ENCODE results near the gene KRT7. TPM values are rescaled to one million over a fixed set of nuclear protein-coding genes. Genes with fewer than 3 reads are reported as not detected.

KRT7 gene
- total RNA-seq, 4 donors from 2014 or later: 0.47 to 78.7 (median 4.3) TPM

DNA sequence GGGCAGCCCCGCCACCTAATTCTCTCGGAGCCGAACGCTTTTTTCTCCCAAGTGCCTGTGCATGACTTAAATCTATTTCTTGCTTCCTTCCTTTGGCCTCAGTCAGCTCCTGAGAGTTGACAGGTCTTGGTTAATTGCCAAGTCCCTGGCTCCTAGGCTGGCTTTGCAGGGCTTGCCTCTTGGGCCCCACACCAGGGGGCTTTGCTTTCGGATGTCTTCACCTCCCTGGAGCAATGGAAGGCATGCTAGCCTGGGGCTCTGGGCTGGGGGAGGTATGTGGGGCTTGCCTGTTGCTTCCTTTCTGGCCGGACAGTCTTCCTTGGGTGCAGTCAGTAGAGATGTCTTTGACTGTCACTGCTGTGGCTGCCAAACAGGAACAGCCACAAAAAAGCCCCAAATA, 39.1 kb upstream of the KRT7 start:
- H3K27ac ChIP-seq: peak overlapping the region in 2 of 4 donors; percentile 6 to 78
- H3K4me3 ChIP-seq: no peak overlapping the region
- 17 to 21% methylated on average over 3 to 5 of the region's 6 CpGs for WGBS, 2 donors (ENCODE audit: low coverage in 1 of 2)
- no peaks in the 10 kb centered on the region for H3K9me3 ChIP-seq
- no peaks in the 10 kb centered on the region for H3K27me3 ChIP-seq
- peaks cover 6 to 61% (median 39%) of the 10 kb centered on the region in 3 donors for H3K4me1 ChIP-seq
- H3K36me3 ChIP-seq: no peaks in the 10 kb centered on the region
- TF ChIP-seq POLR2AphosphoS5 (IDR thresholded peaks at IDR 0.05): no peak
- TF ChIP-seq, protein P1, sequence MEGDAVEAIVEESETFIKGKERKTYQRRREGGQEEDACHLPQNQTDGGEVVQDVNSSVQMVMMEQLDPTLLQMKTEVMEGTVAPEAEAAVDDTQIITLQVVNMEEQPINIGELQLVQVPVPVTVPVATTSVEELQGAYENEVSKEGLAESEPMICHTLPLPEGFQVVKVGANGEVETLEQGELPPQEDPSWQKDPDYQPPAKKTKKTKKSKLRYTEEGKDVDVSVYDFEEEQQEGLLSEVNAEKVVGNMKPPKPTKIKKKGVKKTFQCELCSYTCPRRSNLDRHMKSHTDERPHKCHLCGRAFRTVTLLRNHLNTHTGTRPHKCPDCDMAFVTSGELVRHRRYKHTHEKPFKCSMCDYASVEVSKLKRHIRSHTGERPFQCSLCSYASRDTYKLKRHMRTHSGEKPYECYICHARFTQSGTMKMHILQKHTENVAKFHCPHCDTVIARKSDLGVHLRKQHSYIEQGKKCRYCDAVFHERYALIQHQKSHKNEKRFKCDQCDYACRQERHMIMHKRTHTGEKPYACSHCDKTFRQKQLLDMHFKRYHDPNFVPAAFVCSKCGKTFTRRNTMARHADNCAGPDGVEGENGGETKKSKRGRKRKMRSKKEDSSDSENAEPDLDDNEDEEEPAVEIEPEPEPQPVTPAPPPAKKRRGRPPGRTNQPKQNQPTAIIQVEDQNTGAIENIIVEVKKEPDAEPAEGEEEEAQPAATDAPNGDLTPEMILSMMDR (IDR thresholded peaks at IDR 0.05): no peak
- no peak for TF ChIP-seq POLR2A (IDR thresholded peaks at IDR 0.05)
- no peak for ATAC-seq

DNA sequence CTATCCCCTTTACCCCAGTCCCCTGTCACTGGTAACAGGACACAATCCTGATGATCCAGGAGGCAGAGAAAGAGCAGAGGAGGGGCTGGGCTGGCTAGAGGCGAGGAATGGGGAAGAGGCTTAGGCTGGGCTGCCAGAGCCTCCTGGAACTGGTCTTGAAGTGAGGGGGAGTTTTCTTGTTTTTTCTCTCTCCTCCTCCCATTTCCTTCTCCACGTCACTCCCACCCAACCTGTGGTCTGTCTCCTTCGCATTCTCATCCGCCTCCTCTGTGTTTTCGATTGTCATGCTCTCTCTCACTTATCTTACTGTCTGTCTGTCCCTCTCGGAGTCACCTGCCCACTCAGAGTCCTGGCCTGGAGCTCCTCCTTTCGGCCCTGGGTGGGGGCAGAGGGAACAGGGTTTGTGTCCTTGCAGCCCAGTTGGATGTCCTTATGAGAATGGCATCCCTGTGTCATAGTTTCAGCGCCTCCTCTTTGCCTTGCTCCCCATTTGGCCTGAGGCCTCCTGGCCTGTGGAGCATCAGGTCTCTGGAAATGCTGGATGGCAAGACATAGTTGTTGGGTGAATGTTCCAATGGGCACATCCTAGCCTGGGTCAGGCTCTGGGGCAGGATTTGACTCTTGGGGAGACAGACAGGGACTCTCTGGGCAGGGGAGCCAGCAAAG, 37.8 kb upstream of the KRT7 start:
- Histone ChIP-seq H3K27ac (no peak overlapping the region), H3K4me1 (peaks cover 6 to 53% (median 32%) of the 10 kb centered on the region in 3 donors), H3K4me3 (no peak overlapping the region), H3K9me3 (no peaks in the 10 kb centered on the region), H3K36me3 (no peaks in the 10 kb centered on the region), H3K27me3 (no peaks in the 10 kb centered on the region)
- TF ChIP-seq POLR2A (IDR thresholded peaks at IDR 0.05): no peak
- no peak for TF ChIP-seq EP300 (IDR thresholded peaks at IDR 0.05)
- TF ChIP-seq, protein P1 (IDR thresholded peaks at IDR 0.05): no peak
- TF ChIP-seq POLR2AphosphoS5 (IDR thresholded peaks at IDR 0.05): no peak
- WGBS, 2 donors (ENCODE audit: low coverage in 1 of 2): 82 to 84% methylated on average over 5 to 8 of the region's 8 CpGs
- no peak for ATAC-seq

DNA sequence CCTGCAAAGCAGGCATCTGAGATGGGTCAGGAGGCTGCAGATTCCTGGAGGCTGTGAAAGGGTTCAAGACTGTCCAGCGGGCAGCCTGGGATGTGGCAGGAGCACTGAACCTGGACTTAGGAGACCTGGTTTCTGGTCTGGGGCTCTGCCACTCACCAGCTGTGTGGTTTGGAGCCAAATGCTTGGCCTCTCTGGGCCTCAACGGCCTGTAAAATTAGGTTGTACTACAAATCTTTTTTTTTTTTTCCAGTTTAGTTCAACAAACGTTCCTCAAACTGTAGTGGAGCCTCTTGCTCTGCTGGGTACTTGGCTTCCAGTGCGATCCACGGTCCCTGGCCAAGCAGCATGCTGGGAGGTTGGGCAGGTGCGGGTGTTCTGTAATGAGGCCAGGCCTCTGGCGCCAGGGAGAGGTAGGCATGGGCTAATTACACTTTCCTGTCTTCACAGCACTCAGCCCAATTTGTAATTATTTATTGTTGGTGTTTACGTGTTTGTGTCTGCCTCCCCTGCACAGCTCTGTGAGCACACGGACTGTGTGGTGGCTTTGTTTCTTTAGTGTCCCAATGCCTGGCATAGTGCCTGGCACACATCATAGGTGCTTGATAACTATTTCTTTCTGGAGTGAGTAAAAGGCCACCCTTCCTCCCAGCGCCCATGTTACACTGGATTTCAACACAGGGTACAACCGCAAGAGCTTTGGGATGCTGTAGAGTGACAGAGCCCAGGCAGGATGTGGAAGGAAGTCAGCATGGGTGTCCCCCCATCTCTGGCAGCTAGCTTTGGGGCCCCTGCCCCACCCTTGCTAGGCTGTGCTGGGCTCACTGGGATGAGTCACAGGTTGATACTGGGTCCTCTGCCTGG, 35.4 kb upstream of the KRT7 start:
- peak; percentile 59 for ATAC-seq
- Histone ChIP-seq H3K4me1 (peaks cover 0 to 37% (median 22%) of the 10 kb centered on the region in 3 donors), H3K27ac (peak overlapping the region in 3 of 4 donors; percentile 31 to 47 (median 41)), H3K36me3 (no peaks in the 10 kb centered on the region), H3K27me3 (peaks cover 3% of the 10 kb centered on the region), H3K4me3 (no peak overlapping the region), H3K9me3 (no peaks in the 10 kb centered on the region)
- no peak for TF ChIP-seq EP300 (IDR thresholded peaks at IDR 0.05)
- TF ChIP-seq, protein P1 (IDR thresholded peaks at IDR 0.05): no peak
- no peak for TF ChIP-seq POLR2A (IDR thresholded peaks at IDR 0.05)
- TF ChIP-seq POLR2AphosphoS5 (IDR thresholded peaks at IDR 0.05): no peak
- 70 to 82% methylated on average over 3 to 4 of the region's 11 CpGs for WGBS, 2 donors (ENCODE audit: low coverage in 1 of 2)

DNA sequence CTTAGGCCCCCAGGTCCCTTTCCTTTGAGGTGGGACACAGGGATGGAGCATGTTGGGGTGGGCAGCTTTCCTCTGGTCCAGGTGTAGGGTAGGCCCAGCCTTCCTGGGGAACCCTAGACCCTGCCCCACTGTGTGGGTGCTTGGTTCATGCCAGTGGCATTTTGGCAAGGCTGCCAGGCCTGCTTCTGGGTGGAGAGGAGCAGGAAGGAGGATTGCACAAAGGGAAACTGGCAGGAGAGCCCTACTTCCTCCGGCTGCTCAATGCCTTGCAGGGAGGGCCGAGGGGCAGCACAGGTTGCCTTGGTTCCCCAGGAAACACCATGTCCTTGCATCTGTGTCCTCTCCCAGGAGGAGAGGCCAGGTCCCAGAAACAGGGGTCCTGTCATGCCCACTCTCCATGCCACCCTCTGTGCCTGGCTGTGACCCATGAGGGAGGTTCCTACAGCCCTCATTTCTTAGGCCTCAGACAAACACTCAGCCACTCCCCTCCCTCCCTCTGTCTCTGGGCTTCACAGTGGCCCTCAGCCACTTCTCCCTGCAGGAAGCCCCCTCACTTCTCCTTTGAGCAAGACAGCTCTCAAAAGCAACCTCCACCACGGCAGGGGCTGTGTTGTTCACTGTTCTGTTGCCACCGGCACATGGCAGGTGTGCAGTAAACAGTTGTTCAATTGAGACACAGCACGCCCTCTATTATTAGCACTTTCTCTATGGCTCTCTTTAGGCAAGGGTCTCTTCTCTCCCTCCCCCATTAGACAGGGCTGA, 34.4 kb upstream of the KRT7 start:
- no peak overlapping the region for H3K4me3 ChIP-seq
- H3K27me3 ChIP-seq: peaks cover 6% of the 10 kb centered on the region
- 100% methylated on average over 1 of the region's 5 CpGs; no CpG with 5 or more reads in 1 of the 2 donors for WGBS, 2 donors (ENCODE audit: low coverage in 1 of 2)
- peak; percentile 31 for ATAC-seq
- H3K4me1 ChIP-seq: peaks cover 0 to 37% (median 12%) of the 10 kb centered on the region in 3 donors
- TF ChIP-seq POLR2AphosphoS5 (IDR thresholded peaks at IDR 0.05) (no peak), POLR2A (IDR thresholded peaks at IDR 0.05) (no peak), EP300 (IDR thresholded peaks at IDR 0.05) (no peak)
- TF ChIP-seq, protein P1 (IDR thresholded peaks at IDR 0.05): no peak
- no peaks in the 10 kb centered on the region for H3K9me3 ChIP-seq
- H3K36me3 ChIP-seq: no peaks in the 10 kb centered on the region
- H3K27ac ChIP-seq: peak overlapping the region in 3 of 4 donors; percentile 31 to 47 (median 41)

Measured in gastroesophageal sphincter (tissue), 4 donors.